HuH-7 (cell line): ENCODE data around the gene ARL6IP4.
"Not testable (repeated sequence)": the region's sequence is repeated elsewhere in the genome, so short reads cannot be mapped to it uniquely, and the experiment has no call there.

Experiments
- DNase-seq: peaks from one replicate; pipeline ENCODE4 v3.0.0; 2011; ENCODE audit warnings: low spot score

The ARL6IP4 gene

GRCh38 chr12:123011701-123012100 is 31.2 kb downstream of the ARL6IP4 start:
- DNase-seq = no peak

- DNase-seq = no peak
Observed at GRCh38 chr12:123013185-123014095, 33.0 kb downstream of the ARL6IP4 start.

GRCh38 chr12:123014473-123014872 is 34.0 kb downstream of the ARL6IP4 start:
- not testable (repeated sequence) for DNase-seq

GRCh38 chr12:123017753-123018152 is 37.3 kb downstream of the ARL6IP4 start:
- no peak for DNase-seq

- no peak for DNase-seq
Observed at GRCh38 chr12:123019841-123020138, 39.3 kb downstream of the ARL6IP4 start.

GRCh38 chr12:123021688-123022604 is 41.5 kb downstream of the ARL6IP4 start:
- DNase-seq = no peak

GRCh38 chr12:123022846-123023245 is 42.4 kb downstream of the ARL6IP4 start:
- no peak for DNase-seq

GRCh38 chr12:123024819-123025391 is 44.4 kb downstream of the ARL6IP4 start:
- no peak for DNase-seq

GRCh38 chr12:123026094-123026853 is 45.8 kb downstream of the ARL6IP4 start:
- DNase-seq = no peak

GRCh38 chr12:123027726-123028445 is 47.4 kb downstream of the ARL6IP4 start:
- DNase-seq = no peak

GRCh38 chr12:123028475-123028874 is 48.0 kb downstream of the ARL6IP4 start:
- no peak for DNase-seq

- no peak for DNase-seq
Observed at GRCh38 chr12:123029550-123029949, 49.1 kb downstream of the ARL6IP4 start.

- DNase-seq = no peak
Observed at GRCh38 chr12:123030686-123031085, 50.2 kb downstream of the ARL6IP4 start.

- DNase-seq = no peak
Observed at GRCh38 chr12:123031171-123031845, 50.8 kb downstream of the ARL6IP4 start.
